HG03108 (cell line): ENCODE data around the gene PRKN.
"Not testable (repeated sequence)": the region's sequence is repeated elsewhere in the genome, so short reads cannot be mapped to it uniquely, and the experiment has no call there.

Experiments used
- ATAC-seq: cut with Tn5 transposase; IDR thresholded peaks from one replicate; pipeline ENCODE4 v1.9.1; 2021; ENCODE audit warnings: moderate library complexity; ENCODE audit not compliant: unreplicated experiment

PRKN gene

GRCh38 chr6:161542346-161542980 lies 1185.1 kb downstream of the PRKN start:
- no peak for ATAC-seq

DNA sequence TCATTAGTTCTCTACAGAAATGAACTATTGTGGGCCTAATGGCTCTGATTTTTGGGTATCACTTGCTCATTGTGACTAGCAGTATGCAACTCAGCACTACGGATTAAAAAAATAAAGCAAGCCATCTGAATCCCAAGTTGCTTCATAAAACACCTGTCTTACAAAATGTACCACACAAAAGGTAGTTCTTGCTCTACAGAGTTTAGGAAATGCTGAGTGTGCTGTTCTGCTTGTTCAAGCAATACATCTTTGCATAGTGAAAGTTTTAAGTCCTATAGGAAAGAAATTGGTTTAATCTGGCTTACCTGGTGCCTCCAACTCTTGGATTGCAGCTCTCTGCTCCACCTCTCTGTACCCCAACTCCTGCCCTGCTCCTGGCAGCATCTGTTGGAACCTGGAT lies 1187.0 kb downstream of the PRKN start:
- no peak for ATAC-seq

- no peak for ATAC-seq
Measured at GRCh38 chr6:161536224-161536630, 1191.3 kb downstream of the PRKN start.

DNA sequence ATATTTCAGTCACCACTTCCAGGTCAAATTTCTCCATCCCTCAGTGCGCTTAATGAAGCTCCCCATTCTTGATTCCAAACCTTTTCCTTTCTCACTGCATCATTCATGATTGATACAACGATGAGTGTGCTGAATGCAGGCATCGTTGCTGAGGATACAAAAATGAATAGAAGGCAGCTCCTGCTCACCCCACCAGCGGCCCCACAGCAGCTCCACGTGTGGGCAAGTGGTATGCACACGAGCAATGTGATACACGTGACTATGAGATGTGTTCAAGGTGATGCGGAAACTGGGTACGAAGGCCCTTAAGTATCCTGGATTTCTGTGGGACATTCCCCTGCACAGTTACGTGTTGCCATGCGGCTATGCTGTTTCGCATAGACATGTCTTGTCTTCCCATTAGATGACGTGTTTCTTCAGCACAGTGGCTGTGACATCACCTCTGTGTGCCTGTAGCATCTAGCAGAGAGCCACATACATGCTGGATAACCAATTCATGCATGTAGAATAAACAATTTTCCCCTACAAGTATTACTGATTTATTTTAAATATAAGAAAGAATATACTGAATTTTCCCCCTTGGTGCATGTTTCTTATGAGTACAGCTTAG lies 1193.2 kb downstream of the PRKN start:
- no peak for ATAC-seq

DNA sequence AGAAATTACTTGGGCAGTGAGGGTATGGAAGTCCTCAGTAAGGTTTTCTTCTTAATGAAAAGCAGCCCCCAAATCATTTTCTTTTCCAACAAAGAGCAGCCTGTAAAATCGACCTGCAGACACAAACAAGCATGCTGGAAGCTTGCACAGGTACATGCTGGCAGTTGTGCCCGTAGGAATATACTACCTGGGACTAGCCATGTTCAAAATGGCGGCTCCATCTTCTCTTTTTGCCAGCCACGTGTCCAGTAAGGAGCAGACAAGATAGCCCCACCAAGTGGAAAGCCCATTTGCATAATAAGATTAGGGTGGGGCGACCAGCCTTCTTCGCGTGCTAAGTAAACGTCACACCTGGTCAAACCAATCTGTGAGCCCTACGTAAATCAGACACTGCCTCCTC lies 1194.3 kb downstream of the PRKN start:
- no peak for ATAC-seq

DNA sequence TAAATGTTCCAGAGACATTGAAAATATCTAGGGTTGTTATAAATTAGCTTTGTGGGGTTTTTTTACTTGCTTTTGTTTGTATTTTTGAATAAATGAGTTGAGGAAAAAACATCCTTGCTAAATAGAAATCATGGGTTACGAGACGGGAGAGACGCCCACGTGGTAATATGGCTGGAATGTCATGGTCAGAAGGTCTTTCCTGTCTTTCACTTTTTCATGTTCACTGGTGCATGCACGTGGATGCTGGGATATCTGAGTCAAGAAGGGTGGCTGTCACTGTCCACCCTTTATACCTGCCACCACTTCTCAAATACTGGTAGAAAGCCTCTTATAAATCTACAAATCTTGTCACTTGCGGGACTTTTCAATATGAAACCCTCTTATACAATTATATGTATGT lies 1195.0 kb downstream of the PRKN start:
- no peak for ATAC-seq

DNA sequence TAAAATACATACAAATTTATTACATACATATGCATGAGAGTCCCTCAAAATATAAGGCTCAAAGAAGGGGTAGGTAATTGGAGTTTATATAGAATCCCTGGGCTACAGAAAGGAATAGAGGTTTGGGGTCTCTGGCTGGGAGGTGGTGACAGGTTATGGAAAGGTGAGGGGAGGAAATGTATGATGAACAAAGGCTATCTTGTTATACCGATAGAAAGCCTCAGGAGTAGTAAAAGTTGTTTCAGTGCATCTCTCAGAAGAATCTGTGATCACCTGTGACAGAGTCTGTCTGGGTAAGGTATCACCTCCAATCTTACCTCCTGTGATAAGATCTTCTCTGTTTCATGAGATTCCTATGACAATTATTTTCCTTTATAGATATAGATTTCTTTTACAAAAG lies 1200.8 kb downstream of the PRKN start:
- no peak for ATAC-seq

GRCh38 chr6:161523362-161523761 lies 1204.2 kb downstream of the PRKN start:
- ATAC-seq, result no peak

DNA sequence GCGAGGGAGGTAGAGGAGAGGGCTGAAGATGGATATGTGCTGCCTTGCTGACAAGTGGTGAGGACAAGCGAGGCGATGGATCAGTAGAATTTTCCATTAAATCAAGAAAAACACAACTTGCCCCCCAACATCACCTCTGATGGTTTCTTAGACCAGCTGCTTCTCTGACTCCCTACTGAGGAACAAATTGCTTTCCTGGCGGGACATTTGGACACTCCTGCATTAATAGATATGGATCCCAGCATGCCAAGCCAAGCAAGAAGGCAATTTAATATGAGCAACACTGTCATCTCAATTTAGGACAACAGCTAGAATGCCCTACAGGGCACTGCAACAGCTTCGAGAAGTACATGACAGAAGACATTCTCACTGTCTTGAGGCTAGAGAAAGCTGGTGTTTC lies 1205.3 kb downstream of the PRKN start:
- no peak for ATAC-seq

DNA sequence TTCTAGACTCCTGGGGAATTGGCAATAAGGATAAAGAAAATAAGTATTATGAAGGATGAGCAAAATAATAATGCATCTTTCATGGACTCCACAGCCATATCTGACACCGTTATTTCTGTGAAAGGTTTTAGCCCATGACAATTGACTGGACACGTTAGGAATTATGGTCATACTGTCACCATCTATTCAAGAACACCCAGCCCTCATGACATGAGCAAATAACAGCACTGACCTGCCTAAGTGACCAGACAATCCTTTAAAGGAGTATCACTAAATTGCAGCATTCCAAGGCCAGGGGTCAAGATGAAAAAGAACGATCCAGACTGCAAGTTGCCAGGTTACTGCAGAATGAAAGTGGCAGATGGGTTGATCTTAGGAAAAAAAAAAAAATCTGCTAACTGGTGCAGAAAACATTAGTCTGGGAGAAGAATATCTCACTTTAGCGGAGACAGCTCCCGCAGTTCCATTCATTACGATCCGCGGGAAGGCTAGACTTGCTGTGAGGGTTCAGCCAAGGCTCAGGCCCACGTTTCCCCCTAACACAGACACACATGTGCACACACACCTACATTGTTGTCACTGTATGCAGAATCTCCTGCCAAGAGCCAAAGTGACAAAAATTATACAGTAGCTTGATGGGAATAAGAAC lies 1216.0 kb downstream of the PRKN start:
- no peak for ATAC-seq

- ATAC-seq, result no peak
Measured at GRCh38 chr6:161508341-161508740, 1219.2 kb downstream of the PRKN start.

DNA sequence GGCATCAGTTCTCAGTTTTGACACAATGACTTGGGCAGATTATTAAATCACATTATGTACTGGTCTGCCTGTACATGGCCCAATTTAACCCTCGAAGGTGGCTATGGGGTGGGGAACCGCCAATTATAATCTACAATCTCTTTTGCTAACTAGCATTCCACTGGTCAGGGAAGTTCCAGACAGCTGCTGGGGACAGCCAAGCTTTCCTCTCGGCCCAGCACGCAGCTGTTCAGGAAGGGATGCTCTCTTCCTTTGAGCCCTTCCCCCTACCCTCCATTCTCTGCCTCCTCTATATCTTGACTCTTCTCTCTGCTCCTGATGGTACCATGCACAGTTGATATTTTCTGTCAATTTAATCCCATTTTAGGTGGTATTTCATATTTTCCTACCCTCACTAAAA lies 1220.2 kb downstream of the PRKN start:
- ATAC-seq, result no peak

- ATAC-seq, result no peak
Measured at GRCh38 chr6:161503570-161503969, 1224.0 kb downstream of the PRKN start.

- no peak for ATAC-seq
Measured at GRCh38 chr6:161498881-161499280, 1228.7 kb downstream of the PRKN start.

DNA sequence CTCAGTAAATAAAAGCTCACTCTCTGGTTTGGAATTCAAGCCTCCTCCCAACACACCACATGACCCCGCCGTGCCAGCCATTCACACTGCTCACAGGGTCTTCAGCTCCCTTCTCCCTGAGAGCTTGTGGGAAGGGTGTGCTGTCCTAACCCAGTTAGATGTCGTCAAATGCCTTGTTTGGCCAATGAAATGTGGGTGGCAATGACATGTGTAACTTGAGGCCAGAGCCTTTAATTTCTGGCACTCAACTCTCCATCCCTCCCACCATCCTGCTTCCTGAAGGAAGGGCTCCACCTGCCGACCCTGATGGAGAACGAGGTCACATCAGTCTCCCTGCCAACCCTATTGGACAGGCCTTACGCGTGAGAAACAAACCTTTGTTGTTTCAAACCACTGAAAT lies 1229.2 kb downstream of the PRKN start:
- no peak for ATAC-seq

GRCh38 chr6:161496941-161497340 lies 1230.6 kb downstream of the PRKN start:
- ATAC-seq, result no peak

DNA sequence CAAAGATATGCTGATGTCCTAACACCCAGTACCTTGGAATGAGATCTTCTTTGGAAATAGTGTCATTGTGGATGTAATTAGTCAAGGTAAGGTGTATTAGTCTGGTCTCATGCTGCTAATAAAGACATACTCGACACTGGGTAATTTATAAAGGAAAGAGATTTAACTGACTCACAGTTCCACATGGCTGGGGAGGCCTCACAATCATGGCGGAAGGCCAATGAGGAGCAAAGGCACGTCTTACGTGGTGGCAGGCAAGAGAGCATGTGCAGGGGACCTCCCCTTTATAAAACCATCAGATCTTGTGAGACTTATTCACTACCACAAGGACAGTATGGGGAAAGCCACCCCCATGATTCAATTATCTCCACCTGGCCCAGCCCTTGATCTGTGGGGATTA lies 1231.3 kb downstream of the PRKN start:
- not testable (repeated sequence) for ATAC-seq

DNA sequence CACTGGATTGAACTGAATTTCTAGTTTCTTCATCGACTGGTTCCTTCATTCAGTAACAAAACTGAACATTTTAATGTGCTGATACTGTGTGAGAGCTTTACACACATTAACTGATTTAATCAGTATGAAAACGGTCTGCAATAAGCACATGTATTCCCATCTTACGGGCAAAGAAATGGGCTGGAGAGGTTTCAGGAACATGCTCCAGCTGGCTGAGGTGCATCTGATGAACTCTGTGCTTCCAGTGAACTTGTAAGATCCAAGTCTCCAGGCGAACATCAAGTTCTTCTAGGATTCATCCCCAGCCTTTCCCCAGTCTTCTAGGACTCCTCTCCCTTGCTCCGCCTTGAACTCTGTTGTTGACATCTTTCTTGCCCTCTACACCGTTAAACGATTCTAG lies 1233.0 kb downstream of the PRKN start:
- ATAC-seq, result no peak

DNA sequence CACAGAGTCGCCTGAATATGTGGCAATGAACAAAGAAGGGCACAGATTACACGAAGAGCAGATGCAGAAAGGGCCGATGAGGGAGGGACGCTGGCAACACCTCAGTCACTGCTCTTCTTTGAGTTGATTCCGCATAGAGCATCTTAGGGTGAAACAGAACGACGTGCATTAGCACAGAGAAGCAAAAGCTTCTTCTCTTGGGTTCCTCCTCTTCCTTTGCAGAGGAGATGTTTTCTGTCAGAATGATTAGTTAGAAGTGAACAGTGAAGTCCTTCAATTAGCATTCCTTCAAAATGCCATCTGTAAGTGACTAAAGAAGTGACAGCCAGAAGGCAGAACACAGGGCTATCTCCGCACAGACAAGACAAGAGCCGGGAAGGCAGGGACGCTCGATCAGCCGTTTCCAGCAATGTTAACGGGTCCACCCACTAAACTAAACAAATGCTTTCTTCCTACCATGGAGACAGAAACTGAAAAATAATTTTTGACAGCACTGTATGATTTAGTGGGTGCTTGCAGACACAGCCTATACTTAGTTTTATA lies 1233.9 kb downstream of the PRKN start:
- no peak for ATAC-seq

DNA sequence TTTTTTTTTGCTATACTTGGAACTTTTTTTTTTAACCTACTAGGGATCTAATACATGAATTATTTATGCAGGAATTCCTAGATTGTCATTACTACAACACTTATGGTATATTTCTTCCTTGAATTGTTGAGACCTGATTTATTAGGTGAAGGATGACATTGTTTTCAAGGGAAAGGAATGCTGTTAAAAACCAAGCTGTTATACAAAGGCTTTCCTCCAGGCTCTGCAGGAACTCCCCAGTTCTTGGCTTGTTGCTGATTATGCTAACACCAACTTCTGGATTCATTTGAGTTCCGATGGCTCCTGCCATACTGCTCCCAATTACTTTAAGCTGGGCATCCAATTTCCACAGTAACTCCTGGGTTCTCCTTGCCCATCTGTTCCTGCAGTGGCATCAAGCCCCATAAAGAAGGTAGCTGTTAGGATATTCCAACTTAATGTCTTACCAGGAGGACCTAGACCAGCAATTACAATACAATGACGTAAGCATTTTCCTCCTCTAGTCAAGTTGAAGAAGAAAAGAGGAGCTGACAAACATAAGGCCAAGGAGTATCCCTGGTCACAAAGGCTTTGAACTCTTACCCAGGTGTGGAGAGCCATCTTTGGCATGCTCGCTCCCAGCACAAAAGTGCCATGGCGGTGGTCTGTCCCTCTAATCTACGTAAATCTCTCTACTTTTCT lies 1237.8 kb downstream of the PRKN start:
- no peak for ATAC-seq

DNA sequence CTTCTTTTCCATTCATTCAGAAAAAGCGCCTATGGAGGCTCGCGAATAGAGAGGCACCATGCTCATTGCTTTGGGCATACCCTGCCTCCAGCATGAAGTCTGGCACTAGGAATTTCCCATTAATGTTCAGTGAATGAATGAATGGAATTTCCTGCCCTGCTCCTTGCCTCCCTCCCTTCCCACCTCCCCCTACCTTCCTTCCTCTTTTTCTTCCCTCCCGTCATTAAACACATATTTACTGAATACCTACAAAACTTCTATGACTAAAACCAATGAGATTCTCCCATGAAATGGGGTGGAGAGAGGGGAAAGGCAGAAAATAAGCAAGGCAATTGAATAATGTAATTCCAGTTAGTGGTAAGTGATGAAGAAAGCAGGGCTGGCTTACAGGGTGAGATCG lies 1239.9 kb downstream of the PRKN start:
- no peak for ATAC-seq

GRCh38 chr6:161487217-161487531 lies 1240.4 kb downstream of the PRKN start:
- ATAC-seq, result no peak
